GM23248 (cell line): Measurements from ENCODE around the gene TMEM248. TPM values are rescaled to one million over a fixed set of nuclear protein-coding genes. Genes with fewer than 3 reads are reported as not detected.
A peak's percentile ranks its signal among the peaks of the same experiment; 100 is the strongest.
"Not testable (repeated sequence)": the region's sequence is repeated elsewhere in the genome, so short reads cannot be mapped to it uniquely, and the experiment has no call there.

ENCODE experiments used
- DNase-seq: peaks from one replicate; pipeline ENCODE4 v3.0.0-alpha.2; 2015
- H2AFZ ChIP-seq: fragments of 200-600 bp; sonication (generic); 2 replicates; pipeline ENCODE4 v1.6.1; 2016; ENCODE audit warnings: antibody characterized with exemption
- H3F3A ChIP-seq: fragments of 200-600 bp; sonication (generic); 2 replicates; pipeline ENCODE4 v1.6.1; 2016; ENCODE audit warnings: mild to moderate bottlenecking, antibody characterized with exemption, mixed run types; ENCODE audit not compliant: insufficient read depth
- H3K27ac ChIP-seq: fragments of 200-600 bp; sonication (generic); 2 replicates; pipeline ENCODE4 v1.5.1; 2016; ENCODE audit warnings: mild to moderate bottlenecking
- H3K27me3 ChIP-seq: fragments of 200-600 bp; sonication (generic); replicated peaks from 2 replicates; pipeline ENCODE4 v1.6.1; 2016; ENCODE audit warnings: mild to moderate bottlenecking; ENCODE audit not compliant: insufficient read depth
- H3K36me3 ChIP-seq: fragments of 200-600 bp; sonication (generic); 2 replicates; pipeline ENCODE4 v1.6.1; 2016; ENCODE audit warnings: low read depth, mild to moderate bottlenecking
- H3K4me1 ChIP-seq: fragments of 200-600 bp; sonication (generic); 2 replicates; pipeline ENCODE4 v1.6.1; 2016; ENCODE audit warnings: mild to moderate bottlenecking; ENCODE audit not compliant: insufficient read depth
- H3K4me2 ChIP-seq: fragments of 200-600 bp; sonication (generic); one replicate; pipeline ENCODE4 v1.6.1; 2016; ENCODE audit warnings: mild to moderate bottlenecking; ENCODE audit not compliant: unreplicated experiment
- H3K4me3 ChIP-seq: fragments of 200-600 bp; sonication (generic); 2 replicates; pipeline ENCODE4 v1.5.1; 2016; ENCODE audit warnings: mild to moderate bottlenecking
- H3K79me2 ChIP-seq: fragments of 200-600 bp; sonication (generic); 2 replicates; pipeline ENCODE4 v1.6.1; 2016; ENCODE audit warnings: mild to moderate bottlenecking; ENCODE audit not compliant: insufficient read depth
- H3K9ac ChIP-seq: fragments of 200-600 bp; sonication (generic); 2 replicates; pipeline ENCODE4 v1.6.1; 2016; ENCODE audit warnings: mild to moderate bottlenecking
- H3K9me2 ChIP-seq: fragments of 200-600 bp; sonication (generic); 2 replicates; pipeline ENCODE4 v1.6.1; 2016; ENCODE audit warnings: mixed run types, mild to moderate bottlenecking, moderate library complexity; ENCODE audit not compliant: insufficient read depth
- H3K9me3 ChIP-seq: fragments of 200-600 bp; sonication (generic); one replicate; pipeline ENCODE4 v1.6.1; 2017; ENCODE audit warnings: low read depth
- H4K20me1 ChIP-seq: fragments of 200-600 bp; sonication (generic); 2 replicates; pipeline ENCODE4 v1.6.0; 2016; ENCODE audit not compliant: insufficient read depth
- EZH2 ChIP-seq: fragments of 200-600 bp; sonication (generic); IDR thresholded peaks from 2 replicates; pipeline ENCODE4 v1.6.1; 2018; ENCODE audit warnings: antibody characterized with exemption, mild to moderate bottlenecking; ENCODE audit not compliant: insufficient read depth, poor library complexity, severe bottlenecking
- EZH2phosphoT487 ChIP-seq: fragments of 200-600 bp; sonication (generic); IDR thresholded peaks from 2 replicates; pipeline ENCODE4 v1.6.1; 2018; ENCODE audit warnings: antibody characterized with exemption, moderate library complexity, mild to moderate bottlenecking, low read depth; ENCODE audit not compliant: insufficient read depth
- WGBS, 2 experiments: methylation state at CpG; one replicate each; pipeline ENCODE4 v1.1.6; 2015 to 2017; ENCODE audit warnings: low lambda C conversion rate in 2 of 2, low coverage in 1 of 2; ENCODE audit errors: missing lambda C conversion rate in 2 of 2; 5-methylcytosine and 5-hydroxymethylcytosine counted together
- in situ Hi-C: fragments of 300-500 bp; cut with MboI; formaldehyde crosslinking; loops from 2 replicates; pipeline ENCODE4 v1.15.0; 2020
- polyA plus RNA-seq: library from polyadenylated mRNA; unstranded; fragments of >200 nt; fragmentation: Nextera tagmentation; extraction: Ambion mirVana; gene quantifications from 2 replicates; pipeline ENCODE4 v1.2.1, GENCODE V29; 2016
- total RNA-seq: library from RNA; depleted of rRNA; stranded (reverse); fragments of >200 nt; shearing (Covaris generic); gene quantifications from 2 replicates; pipeline ENCODE4 v1.2.3, GENCODE V29; 2014

Gene TMEM248
- total and polyA plus RNA-seq, 2 experiments from 2014 or later, result 98.0 to 113 TPM

DNA sequence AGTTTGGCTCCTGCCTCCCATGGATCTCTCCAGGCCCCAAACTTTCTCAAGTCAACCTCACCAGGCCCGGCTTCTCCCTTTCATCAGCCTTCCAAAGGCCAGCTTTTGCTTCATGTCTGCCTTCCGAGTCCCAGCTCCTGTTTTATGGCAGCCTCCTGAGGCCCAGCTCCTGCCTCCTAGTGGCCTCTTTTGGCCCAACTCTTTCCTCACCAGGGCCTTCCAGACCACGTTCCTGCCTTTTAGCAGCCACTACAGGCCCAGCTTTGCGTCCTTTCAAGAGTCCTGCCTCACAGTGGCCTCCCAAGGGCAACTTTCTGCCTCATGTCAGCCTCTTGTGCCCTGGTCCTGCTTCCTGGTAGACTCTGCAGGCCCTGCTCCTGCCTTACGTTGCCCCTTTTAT, 15.3 kb upstream of the TMEM248 start:
- 75% methylated on average over 5 of the region's 5 CpGs for WGBS, 2 experiments
- no peak overlapping the region for H3K4me3 ChIP-seq
- H4K20me1 ChIP-seq, result no peaks in the 10 kb centered on the region
- no peaks in the 10 kb centered on the region for H3K9me3 ChIP-seq
- in situ Hi-C loops, result no loop called here
- no peaks in the 10 kb centered on the region for H3K79me2 ChIP-seq
- H3K9me2 ChIP-seq, result no peaks in the 10 kb centered on the region
- H3K9ac ChIP-seq, result no peak overlapping the region
- no peaks in the 10 kb centered on the region for H3K4me1 ChIP-seq
- H3K36me3 ChIP-seq, result no peaks in the 10 kb centered on the region
- no peak overlapping the region for H2AFZ ChIP-seq
- no peaks in the 10 kb centered on the region for H3F3A ChIP-seq
- TF ChIP-seq EZH2, result no peak
- no peak for TF ChIP-seq EZH2phosphoT487
- H3K4me2 ChIP-seq, result no peak overlapping the region
- no peak overlapping the region for H3K27ac ChIP-seq
- H3K27me3 ChIP-seq, result no peaks in the 10 kb centered on the region
- DNase-seq, result peak; percentile 20

DNA sequence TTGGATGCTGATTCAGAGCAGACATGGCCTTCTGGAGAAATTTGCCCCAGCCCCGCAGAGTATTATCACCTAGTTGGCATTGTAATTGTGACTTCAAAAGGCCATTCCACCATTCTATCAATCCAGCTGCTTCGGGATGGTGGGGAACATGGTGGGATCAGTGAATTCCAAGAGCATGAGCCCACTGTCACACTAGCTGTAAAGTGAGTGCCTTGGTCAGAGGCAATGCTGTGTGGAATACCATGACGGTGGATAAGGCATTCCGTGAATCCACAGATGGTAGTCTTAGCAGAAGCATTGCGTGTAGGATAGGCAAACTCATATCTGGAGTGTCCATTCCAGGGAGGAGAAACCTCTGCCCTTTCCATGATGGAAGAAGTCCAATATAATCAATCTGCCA, 13.3 kb upstream of the TMEM248 start:
- DNase-seq, result no peak
- no peaks in the 10 kb centered on the region for H4K20me1 ChIP-seq

GRCh38 chr7:66908598-66908997, 12.4 kb upstream of the TMEM248 start:
- H3K9me2 ChIP-seq, DNase-seq, H3K36me3 ChIP-seq, H2AFZ ChIP-seq, H3K9me3 ChIP-seq, H3K4me2 ChIP-seq, H3K27me3 ChIP-seq, H4K20me1 ChIP-seq, in situ Hi-C loops, H3K79me2 ChIP-seq, H3F3A ChIP-seq, H3K4me3 ChIP-seq, H3K9ac ChIP-seq, H3K27ac ChIP-seq, H3K4me1 ChIP-seq: not testable (repeated sequence)
- WGBS, 2 experiments, result 39 to 49% methylated on average over 4 of the region's 4 CpGs

More for the DNA sequence above, 13.3 kb upstream of the TMEM248 start:
- Histone ChIP-seq H3K4me1 (no peaks in the 10 kb centered on the region), H2AFZ (no peak overlapping the region), H3K27me3 (no peaks in the 10 kb centered on the region), H3K36me3 (no peaks in the 10 kb centered on the region), H3K9ac (no peak overlapping the region), H3K79me2 (no peaks in the 10 kb centered on the region), H3K4me3 (no peak overlapping the region), H3K9me2 (no peaks in the 10 kb centered on the region), H3K27ac (no peak overlapping the region), H3K4me2 (no peak overlapping the region), H3F3A (no peaks in the 10 kb centered on the region), H3K9me3 (no peaks in the 10 kb centered on the region)
- TF ChIP-seq EZH2, result no peak
- no peak for TF ChIP-seq EZH2phosphoT487
- 89 to 91% methylated on average over 5 of the region's 5 CpGs for WGBS, 2 experiments
- in situ Hi-C loops, result no loop called here

GRCh38 chr7:66910789-66911188, 10.2 kb upstream of the TMEM248 start:
- H3K9me3 ChIP-seq, result no peaks in the 10 kb centered on the region
- no peaks in the 10 kb centered on the region for H3F3A ChIP-seq
- no peaks in the 10 kb centered on the region for H3K9me2 ChIP-seq
- no peak overlapping the region for H3K9ac ChIP-seq
- H3K27ac ChIP-seq, result no peak overlapping the region
- no peak for DNase-seq
- H3K36me3 ChIP-seq, result no peaks in the 10 kb centered on the region
- in situ Hi-C loops, result no loop called here
- H2AFZ ChIP-seq, result no peak overlapping the region
- no peaks in the 10 kb centered on the region for H3K27me3 ChIP-seq
- H4K20me1 ChIP-seq, result no peaks in the 10 kb centered on the region
- no peak overlapping the region for H3K4me2 ChIP-seq
- no peaks in the 10 kb centered on the region for H3K79me2 ChIP-seq
- H3K4me1 ChIP-seq, result no peaks in the 10 kb centered on the region
- 75 to 88% methylated on average over 3 of the region's 3 CpGs for WGBS, 2 experiments
- TF ChIP-seq EZH2 (no peak), EZH2phosphoT487 (no peak)
- H3K4me3 ChIP-seq, result no peak overlapping the region

DNA sequence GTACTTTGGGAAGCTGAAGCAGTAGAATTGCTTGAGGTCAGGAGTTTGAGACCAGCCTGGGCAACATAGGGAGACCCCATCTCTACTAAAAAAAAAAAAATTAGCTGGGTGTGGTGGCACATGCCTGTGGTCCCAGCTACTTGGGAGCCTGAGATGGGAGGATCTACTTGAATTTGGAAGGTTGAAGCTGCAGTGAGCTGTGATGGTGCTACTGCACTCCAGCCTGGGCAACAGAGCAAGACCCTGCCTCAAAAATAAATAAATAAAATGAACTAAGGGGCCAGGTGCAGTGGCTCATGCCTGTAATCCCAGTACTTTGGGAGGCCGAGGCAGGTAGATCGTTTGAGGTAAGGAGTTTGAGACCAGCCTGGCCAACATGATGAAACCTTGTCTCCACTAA, 9.8 kb upstream of the TMEM248 start:
- H4K20me1 ChIP-seq, H3F3A ChIP-seq, H3K36me3 ChIP-seq, DNase-seq, H3K9me2 ChIP-seq, H3K4me1 ChIP-seq, H3K9ac ChIP-seq, H2AFZ ChIP-seq, H3K9me3 ChIP-seq, H3K79me2 ChIP-seq, H3K4me3 ChIP-seq, in situ Hi-C loops, H3K27me3 ChIP-seq, H3K27ac ChIP-seq, H3K4me2 ChIP-seq: not testable (repeated sequence)
- WGBS, 2 experiments, result 81 to 91% methylated on average over 2 of the region's 2 CpGs
